K562 (cell line): ENCODE measurements around the gene CUX1. TPM values are rescaled to one million over a fixed set of nuclear protein-coding genes. Genes with fewer than 3 reads are reported as not detected.

ENCODE experiments used
- BHLHE40 ChIP-seq: IDR thresholded peaks from 2 replicates; pipeline ENCODE4 v1.6.1; 2011; ENCODE audit warnings: low read length, improper control_type of control experiment
- MTA2 ChIP-seq: fragments of 450-650 bp; IDR thresholded peaks from 2 replicates; pipeline ENCODE4 v1.6.1; 2016; ENCODE audit warnings: low read depth
- ZNF696 ChIP-seq: fragments of 250-450 bp; sonication (Bioruptor Pico); conservative IDR thresholded peaks from 2 replicates; pipeline ENCODE4 v1.4.0; 2020; ENCODE audit warnings: mild to moderate bottlenecking, moderate library complexity
- polyA plus RNA-seq, 8 experiments: library from polyadenylated mRNA; depleted of rRNA in 4 of 8; stranded (reverse) in 5 of 8; unstranded in 3 of 8; fragments of >200 nt; fragmentation: Nextera tagmentation in 2 of 8; fragmentation: Illumina TruSeq in 1 of 8; extraction: Ambion mirVana in 2 of 8; extraction: Trizol in 1 of 8; gene quantifications; 2 replicates each; pipeline versions ENCODE4 v1.2.1 to v1.2.3, GENCODE V29; 2011 to 2014; ENCODE audit warnings: inconsistent platforms in 1 of 8, missing spikeins in 1 of 8
- total RNA-seq, 7 experiments: library from RNA; depleted of rRNA in 6 of 7; stranded (reverse); fragments of >200 nt in 6 of 7; fragmentation: Illumina TruSeq in 2 of 7; extraction: Trizol in 2 of 7; gene quantifications; 2 replicates each; pipeline versions ENCODE4 v1.2.1 to v1.2.3, GENCODE V29; 2011 to 2021; ENCODE audit warnings: low replicate concordance in 1 of 7
- TF ChIP-seq, protein P1 (sequence below): fragments of 450-650 bp; IDR thresholded peaks from 2 replicates; pipeline ENCODE4 v1.6.1; 2016; ENCODE audit warnings: mild to moderate bottlenecking, moderate library complexity
- TF ChIP-seq, protein P2 (sequence below): sonication (generic); formaldehyde crosslinking; IDR thresholded peaks from 2 replicates; pipeline ENCODE4 v1.5.0; 2020; ENCODE audit warnings: missing genetic modification reagents
- TF ChIP-seq, protein P3 (sequence below): fragments of 450-650 bp; conservative IDR thresholded peaks from 2 replicates; pipeline ENCODE4 v1.6.1; 2016; ENCODE audit warnings: missing genetic modification characterization, low read depth, mild to moderate bottlenecking, control low read depth, missing compliant biosample characterization
- TF ChIP-seq, protein P4 (sequence below): sonication (generic); formaldehyde crosslinking; IDR thresholded peaks from 2 replicates; pipeline ENCODE4 v1.9.0; 2022; ENCODE audit warnings: mild to moderate bottlenecking, missing genetic modification reagents
- TF ChIP-seq, protein P5 (sequence below): sonication (generic); formaldehyde crosslinking; IDR thresholded peaks from 2 replicates; pipeline ENCODE4 v1.8.0; 2022; ENCODE audit warnings: mild to moderate bottlenecking, missing genetic modification reagents, borderline replicate concordance
- TF ChIP-seq, protein P6 (sequence below): fragments of 250-450 bp; sonication (Bioruptor Pico); IDR thresholded peaks from 2 replicates; pipeline ENCODE4 v1.5.0; 2020; ENCODE audit warnings: mild to moderate bottlenecking

Gene CUX1
- total and polyA plus RNA-seq, 9 of the 15 experiments (the other 6 are each of a cell fraction or from before 2014, with no cell fraction given): 3.6 to 55.3 (median 25.2) TPM

DNA sequence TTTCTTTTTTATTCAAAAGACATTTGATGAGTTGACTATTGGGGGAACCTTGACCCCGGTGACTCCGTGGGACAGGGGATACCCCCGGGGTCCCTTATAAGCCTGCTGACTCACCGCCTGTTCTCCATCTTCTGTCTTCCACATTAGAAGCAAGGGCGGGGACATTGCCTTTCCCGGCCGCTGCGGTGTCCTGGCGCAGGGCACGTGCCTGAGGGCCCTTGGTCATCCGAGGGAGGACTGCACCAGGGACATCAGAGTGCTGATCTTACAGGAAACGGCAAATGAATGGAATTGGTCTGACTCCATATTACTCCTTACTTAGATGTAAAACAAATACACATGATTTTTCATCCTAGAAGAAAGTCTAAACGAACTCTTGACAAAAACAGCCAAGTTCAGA, 170.1 kb downstream of the CUX1 start (continued):
- TF ChIP-seq, protein P1, sequence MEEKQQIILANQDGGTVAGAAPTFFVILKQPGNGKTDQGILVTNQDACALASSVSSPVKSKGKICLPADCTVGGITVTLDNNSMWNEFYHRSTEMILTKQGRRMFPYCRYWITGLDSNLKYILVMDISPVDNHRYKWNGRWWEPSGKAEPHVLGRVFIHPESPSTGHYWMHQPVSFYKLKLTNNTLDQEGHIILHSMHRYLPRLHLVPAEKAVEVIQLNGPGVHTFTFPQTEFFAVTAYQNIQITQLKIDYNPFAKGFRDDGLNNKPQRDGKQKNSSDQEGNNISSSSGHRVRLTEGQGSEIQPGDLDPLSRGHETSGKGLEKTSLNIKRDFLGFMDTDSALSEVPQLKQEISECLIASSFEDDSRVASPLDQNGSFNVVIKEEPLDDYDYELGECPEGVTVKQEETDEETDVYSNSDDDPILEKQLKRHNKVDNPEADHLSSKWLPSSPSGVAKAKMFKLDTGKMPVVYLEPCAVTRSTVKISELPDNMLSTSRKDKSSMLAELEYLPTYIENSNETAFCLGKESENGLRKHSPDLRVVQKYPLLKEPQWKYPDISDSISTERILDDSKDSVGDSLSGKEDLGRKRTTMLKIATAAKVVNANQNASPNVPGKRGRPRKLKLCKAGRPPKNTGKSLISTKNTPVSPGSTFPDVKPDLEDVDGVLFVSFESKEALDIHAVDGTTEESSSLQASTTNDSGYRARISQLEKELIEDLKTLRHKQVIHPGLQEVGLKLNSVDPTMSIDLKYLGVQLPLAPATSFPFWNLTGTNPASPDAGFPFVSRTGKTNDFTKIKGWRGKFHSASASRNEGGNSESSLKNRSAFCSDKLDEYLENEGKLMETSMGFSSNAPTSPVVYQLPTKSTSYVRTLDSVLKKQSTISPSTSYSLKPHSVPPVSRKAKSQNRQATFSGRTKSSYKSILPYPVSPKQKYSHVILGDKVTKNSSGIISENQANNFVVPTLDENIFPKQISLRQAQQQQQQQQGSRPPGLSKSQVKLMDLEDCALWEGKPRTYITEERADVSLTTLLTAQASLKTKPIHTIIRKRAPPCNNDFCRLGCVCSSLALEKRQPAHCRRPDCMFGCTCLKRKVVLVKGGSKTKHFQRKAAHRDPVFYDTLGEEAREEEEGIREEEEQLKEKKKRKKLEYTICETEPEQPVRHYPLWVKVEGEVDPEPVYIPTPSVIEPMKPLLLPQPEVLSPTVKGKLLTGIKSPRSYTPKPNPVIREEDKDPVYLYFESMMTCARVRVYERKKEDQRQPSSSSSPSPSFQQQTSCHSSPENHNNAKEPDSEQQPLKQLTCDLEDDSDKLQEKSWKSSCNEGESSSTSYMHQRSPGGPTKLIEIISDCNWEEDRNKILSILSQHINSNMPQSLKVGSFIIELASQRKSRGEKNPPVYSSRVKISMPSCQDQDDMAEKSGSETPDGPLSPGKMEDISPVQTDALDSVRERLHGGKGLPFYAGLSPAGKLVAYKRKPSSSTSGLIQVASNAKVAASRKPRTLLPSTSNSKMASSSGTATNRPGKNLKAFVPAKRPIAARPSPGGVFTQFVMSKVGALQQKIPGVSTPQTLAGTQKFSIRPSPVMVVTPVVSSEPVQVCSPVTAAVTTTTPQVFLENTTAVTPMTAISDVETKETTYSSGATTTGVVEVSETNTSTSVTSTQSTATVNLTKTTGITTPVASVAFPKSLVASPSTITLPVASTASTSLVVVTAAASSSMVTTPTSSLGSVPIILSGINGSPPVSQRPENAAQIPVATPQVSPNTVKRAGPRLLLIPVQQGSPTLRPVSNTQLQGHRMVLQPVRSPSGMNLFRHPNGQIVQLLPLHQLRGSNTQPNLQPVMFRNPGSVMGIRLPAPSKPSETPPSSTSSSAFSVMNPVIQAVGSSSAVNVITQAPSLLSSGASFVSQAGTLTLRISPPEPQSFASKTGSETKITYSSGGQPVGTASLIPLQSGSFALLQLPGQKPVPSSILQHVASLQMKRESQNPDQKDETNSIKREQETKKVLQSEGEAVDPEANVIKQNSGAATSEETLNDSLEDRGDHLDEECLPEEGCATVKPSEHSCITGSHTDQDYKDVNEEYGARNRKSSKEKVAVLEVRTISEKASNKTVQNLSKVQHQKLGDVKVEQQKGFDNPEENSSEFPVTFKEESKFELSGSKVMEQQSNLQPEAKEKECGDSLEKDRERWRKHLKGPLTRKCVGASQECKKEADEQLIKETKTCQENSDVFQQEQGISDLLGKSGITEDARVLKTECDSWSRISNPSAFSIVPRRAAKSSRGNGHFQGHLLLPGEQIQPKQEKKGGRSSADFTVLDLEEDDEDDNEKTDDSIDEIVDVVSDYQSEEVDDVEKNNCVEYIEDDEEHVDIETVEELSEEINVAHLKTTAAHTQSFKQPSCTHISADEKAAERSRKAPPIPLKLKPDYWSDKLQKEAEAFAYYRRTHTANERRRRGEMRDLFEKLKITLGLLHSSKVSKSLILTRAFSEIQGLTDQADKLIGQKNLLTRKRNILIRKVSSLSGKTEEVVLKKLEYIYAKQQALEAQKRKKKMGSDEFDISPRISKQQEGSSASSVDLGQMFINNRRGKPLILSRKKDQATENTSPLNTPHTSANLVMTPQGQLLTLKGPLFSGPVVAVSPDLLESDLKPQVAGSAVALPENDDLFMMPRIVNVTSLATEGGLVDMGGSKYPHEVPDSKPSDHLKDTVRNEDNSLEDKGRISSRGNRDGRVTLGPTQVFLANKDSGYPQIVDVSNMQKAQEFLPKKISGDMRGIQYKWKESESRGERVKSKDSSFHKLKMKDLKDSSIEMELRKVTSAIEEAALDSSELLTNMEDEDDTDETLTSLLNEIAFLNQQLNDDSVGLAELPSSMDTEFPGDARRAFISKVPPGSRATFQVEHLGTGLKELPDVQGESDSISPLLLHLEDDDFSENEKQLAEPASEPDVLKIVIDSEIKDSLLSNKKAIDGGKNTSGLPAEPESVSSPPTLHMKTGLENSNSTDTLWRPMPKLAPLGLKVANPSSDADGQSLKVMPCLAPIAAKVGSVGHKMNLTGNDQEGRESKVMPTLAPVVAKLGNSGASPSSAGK: peak; percentile 46
- TF ChIP-seq, protein P2, sequence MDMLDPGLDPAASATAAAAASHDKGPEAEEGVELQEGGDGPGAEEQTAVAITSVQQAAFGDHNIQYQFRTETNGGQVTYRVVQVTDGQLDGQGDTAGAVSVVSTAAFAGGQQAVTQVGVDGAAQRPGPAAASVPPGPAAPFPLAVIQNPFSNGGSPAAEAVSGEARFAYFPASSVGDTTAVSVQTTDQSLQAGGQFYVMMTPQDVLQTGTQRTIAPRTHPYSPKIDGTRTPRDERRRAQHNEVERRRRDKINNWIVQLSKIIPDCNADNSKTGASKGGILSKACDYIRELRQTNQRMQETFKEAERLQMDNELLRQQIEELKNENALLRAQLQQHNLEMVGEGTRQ (CRISPR knock-in tag): peak; percentile 20
- TF ChIP-seq, protein P3, sequence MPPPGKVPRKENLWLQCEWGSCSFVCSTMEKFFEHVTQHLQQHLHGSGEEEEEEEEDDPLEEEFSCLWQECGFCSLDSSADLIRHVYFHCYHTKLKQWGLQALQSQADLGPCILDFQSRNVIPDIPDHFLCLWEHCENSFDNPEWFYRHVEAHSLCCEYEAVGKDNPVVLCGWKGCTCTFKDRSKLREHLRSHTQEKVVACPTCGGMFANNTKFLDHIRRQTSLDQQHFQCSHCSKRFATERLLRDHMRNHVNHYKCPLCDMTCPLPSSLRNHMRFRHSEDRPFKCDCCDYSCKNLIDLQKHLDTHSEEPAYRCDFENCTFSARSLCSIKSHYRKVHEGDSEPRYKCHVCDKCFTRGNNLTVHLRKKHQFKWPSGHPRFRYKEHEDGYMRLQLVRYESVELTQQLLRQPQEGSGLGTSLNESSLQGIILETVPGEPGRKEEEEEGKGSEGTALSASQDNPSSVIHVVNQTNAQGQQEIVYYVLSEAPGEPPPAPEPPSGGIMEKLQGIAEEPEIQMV (tag): no peak
- peak; percentile 99 for TF ChIP-seq BHLHE40
- no peak for TF ChIP-seq MTA2
- TF ChIP-seq, protein P4, sequence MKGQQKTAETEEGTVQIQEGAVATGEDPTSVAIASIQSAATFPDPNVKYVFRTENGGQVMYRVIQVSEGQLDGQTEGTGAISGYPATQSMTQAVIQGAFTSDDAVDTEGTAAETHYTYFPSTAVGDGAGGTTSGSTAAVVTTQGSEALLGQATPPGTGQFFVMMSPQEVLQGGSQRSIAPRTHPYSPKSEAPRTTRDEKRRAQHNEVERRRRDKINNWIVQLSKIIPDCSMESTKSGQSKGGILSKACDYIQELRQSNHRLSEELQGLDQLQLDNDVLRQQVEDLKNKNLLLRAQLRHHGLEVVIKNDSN (CRISPR knock-in tag): peak; percentile 37
- TF ChIP-seq ZNF696 (CRISPR knock-in tag): no peak
- TF ChIP-seq, protein P5, sequence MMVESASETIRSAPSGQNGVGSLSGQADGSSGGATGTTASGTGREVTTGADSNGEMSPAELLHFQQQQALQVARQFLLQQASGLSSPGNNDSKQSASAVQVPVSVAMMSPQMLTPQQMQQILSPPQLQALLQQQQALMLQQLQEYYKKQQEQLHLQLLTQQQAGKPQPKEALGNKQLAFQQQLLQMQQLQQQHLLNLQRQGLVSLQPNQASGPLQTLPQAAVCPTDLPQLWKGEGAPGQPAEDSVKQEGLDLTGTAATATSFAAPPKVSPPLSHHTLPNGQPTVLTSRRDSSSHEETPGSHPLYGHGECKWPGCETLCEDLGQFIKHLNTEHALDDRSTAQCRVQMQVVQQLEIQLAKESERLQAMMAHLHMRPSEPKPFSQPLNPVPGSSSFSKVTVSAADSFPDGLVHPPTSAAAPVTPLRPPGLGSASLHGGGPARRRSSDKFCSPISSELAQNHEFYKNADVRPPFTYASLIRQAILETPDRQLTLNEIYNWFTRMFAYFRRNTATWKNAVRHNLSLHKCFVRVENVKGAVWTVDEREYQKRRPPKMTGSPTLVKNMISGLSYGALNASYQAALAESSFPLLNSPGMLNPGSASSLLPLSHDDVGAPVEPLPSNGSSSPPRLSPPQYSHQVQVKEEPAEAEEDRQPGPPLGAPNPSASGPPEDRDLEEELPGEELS: no peak
- TF ChIP-seq, protein P6, sequence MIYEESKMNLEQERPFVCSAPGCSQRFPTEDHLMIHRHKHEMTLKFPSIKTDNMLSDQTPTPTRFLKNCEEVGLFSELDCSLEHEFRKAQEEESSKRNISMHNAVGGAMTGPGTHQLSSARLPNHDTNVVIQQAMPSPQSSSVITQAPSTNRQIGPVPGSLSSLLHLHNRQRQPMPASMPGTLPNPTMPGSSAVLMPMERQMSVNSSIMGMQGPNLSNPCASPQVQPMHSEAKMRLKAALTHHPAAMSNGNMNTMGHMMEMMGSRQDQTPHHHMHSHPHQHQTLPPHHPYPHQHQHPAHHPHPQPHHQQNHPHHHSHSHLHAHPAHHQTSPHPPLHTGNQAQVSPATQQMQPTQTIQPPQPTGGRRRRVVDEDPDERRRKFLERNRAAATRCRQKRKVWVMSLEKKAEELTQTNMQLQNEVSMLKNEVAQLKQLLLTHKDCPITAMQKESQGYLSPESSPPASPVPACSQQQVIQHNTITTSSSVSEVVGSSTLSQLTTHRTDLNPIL: no peak
